ENCODE data around the gene PPP1R1C.

The PPP1R1C gene

GRCh38 chr2:181985632-181986205 lies at the start of gene PPP1R1C:
TSS of gene PPP1R1C (plus strand) at chr2:181985853. CDS start at chr2:181986111, 258 bp downstream.
- DNase-seq (ENCODE audit: low read depth in 1 of 2, low spot score in 1 of 2) = no peak
- TF ChIP-seq JUND (IDR thresholded peaks at IDR 0.05; ENCODE audit: low read depth) = no peak
- in situ Hi-C loops (cut with HindIII; ENCODE audit: low pct_unique_long_range_greater_than_20kb, low sequenced_read_pairs) = no loop called here

GRCh38 chr2:181937473-181937872 lies 48.2 kb upstream of the PPP1R1C start:
- DNase-seq (ENCODE audit: low read depth in 1 of 2, low spot score in 1 of 2) = no peak
- no peak for TF ChIP-seq JUND (IDR thresholded peaks at IDR 0.05; ENCODE audit: low read depth)
- in situ Hi-C loops (cut with HindIII; ENCODE audit: low pct_unique_long_range_greater_than_20kb, low sequenced_read_pairs) = no loop called here

GRCh38 chr2:181943411-181944124 lies 42.1 kb upstream of the PPP1R1C start:
- DNase-seq (ENCODE audit: low read depth in 1 of 2, low spot score in 1 of 2) = peak in 1 of 2 experiments; percentile 43
- in situ Hi-C loops (cut with HindIII; ENCODE audit: low pct_unique_long_range_greater_than_20kb, low sequenced_read_pairs) = no loop called here
- TF ChIP-seq JUND (IDR thresholded peaks at IDR 0.05; ENCODE audit: low read depth) = no peak

- in situ Hi-C loops (cut with HindIII; ENCODE audit: low pct_unique_long_range_greater_than_20kb, low sequenced_read_pairs) = no loop called here
- no peak for TF ChIP-seq JUND (IDR thresholded peaks at IDR 0.05; ENCODE audit: low read depth)
Observed at GRCh38 chr2:181944164-181944913, 41.3 kb upstream of the PPP1R1C start.

GRCh38 chr2:181944914-181945291 lies 40.8 kb upstream of the PPP1R1C start:
- no peak for DNase-seq (ENCODE audit: low read depth in 1 of 2, low spot score in 1 of 2)
- TF ChIP-seq JUND (IDR thresholded peaks at IDR 0.05; ENCODE audit: low read depth) = no peak
- in situ Hi-C loops (cut with HindIII; ENCODE audit: low pct_unique_long_range_greater_than_20kb, low sequenced_read_pairs) = no loop called here

More at GRCh38 chr2:181944164-181944913, 41.3 kb upstream of the PPP1R1C start:
- no peak for DNase-seq (ENCODE audit: low read depth in 1 of 2, low spot score in 1 of 2)

- no peak for TF ChIP-seq JUND (IDR thresholded peaks at IDR 0.05; ENCODE audit: low read depth)
- in situ Hi-C loops (cut with HindIII; ENCODE audit: low pct_unique_long_range_greater_than_20kb, low sequenced_read_pairs) = no loop called here
- DNase-seq (ENCODE audit: low read depth in 1 of 2, low spot score in 1 of 2) = no peak
Observed at GRCh38 chr2:181946444-181947127, 39.1 kb upstream of the PPP1R1C start.

GRCh38 chr2:181947273-181947672 lies 38.4 kb upstream of the PPP1R1C start:
- DNase-seq (ENCODE audit: low read depth in 1 of 2, low spot score in 1 of 2) = no peak
- no peak for TF ChIP-seq JUND (IDR thresholded peaks at IDR 0.05; ENCODE audit: low read depth)
- in situ Hi-C loops (cut with HindIII; ENCODE audit: low pct_unique_long_range_greater_than_20kb, low sequenced_read_pairs) = no loop called here

GRCh38 chr2:181948227-181948626 lies 37.4 kb upstream of the PPP1R1C start:
- no peak for TF ChIP-seq JUND (IDR thresholded peaks at IDR 0.05; ENCODE audit: low read depth)
- DNase-seq (ENCODE audit: low read depth in 1 of 2, low spot score in 1 of 2) = no peak
- in situ Hi-C loops (cut with HindIII; ENCODE audit: low pct_unique_long_range_greater_than_20kb, low sequenced_read_pairs) = no loop called here

- in situ Hi-C loops (cut with HindIII; ENCODE audit: low pct_unique_long_range_greater_than_20kb, low sequenced_read_pairs) = no loop called here
- no peak for DNase-seq (ENCODE audit: low read depth in 1 of 2, low spot score in 1 of 2)
- TF ChIP-seq JUND (IDR thresholded peaks at IDR 0.05; ENCODE audit: low read depth) = no peak
Observed at GRCh38 chr2:181949047-181949446, 36.6 kb upstream of the PPP1R1C start.

- no peak for TF ChIP-seq JUND (IDR thresholded peaks at IDR 0.05; ENCODE audit: low read depth)
- in situ Hi-C loops (cut with HindIII; ENCODE audit: low pct_unique_long_range_greater_than_20kb, low sequenced_read_pairs) = no loop called here
Observed at GRCh38 chr2:181952404-181953226, 33.0 kb upstream of the PPP1R1C start.

GRCh38 chr2:181953881-181954537 lies 31.6 kb upstream of the PPP1R1C start:
- no peak for TF ChIP-seq JUND (IDR thresholded peaks at IDR 0.05; ENCODE audit: low read depth)
- in situ Hi-C loops (cut with HindIII; ENCODE audit: low pct_unique_long_range_greater_than_20kb, low sequenced_read_pairs) = no loop called here
- DNase-seq (ENCODE audit: low read depth in 1 of 2, low spot score in 1 of 2) = peak; percentile 66 to 78

More at GRCh38 chr2:181952404-181953226, 33.0 kb upstream of the PPP1R1C start:
- peak; percentile 4 to 11 for DNase-seq (ENCODE audit: low read depth in 1 of 2, low spot score in 1 of 2)
